ENCODE measurements around the gene ADGRG4. TPM values are rescaled to one million over a fixed set of nuclear protein-coding genes. Genes with fewer than 3 reads are reported as not detected.

ADGRG4 gene
- total and polyA plus RNA-seq, 2 of the 8 experiments (the other 6 are each of a cell fraction or from before 2014, with no cell fraction given) = not detected

- no peak overlapping the region for H2BK5ac ChIP-seq (ENCODE audit: low read depth, low read length)
- H3K56ac ChIP-seq (replicated peaks; ENCODE audit: insufficient read length, low read depth, low read length) = no peak overlapping the region
- H3K27ac ChIP-seq (ENCODE audit: low read depth, low read length) = no peak overlapping the region
- no peaks in the 10 kb centered on the region for H3K27me3 ChIP-seq (replicated peaks in 1 of 4; ENCODE audit: control insufficient read depth in 3 of 4, extremely low read depth in 1 of 4, insufficient read depth in 3 of 4, low read length in 3 of 4)
- H2AK5ac ChIP-seq (ENCODE audit: low read depth, low read length) = no peak overlapping the region
- no peak for FAIRE-seq
- H4K8ac ChIP-seq (ENCODE audit: extremely low read depth, insufficient read depth, low read length) = no peak overlapping the region
- no peaks in the 10 kb centered on the region for H3K79me2 ChIP-seq (ENCODE audit: control insufficient read depth in 1 of 2, insufficient read depth in 2 of 2, low read length in 2 of 2)
- no peak overlapping the region for H3K4me2 ChIP-seq (ENCODE audit: insufficient read depth in 1 of 2, low read depth in 2 of 2, low read length in 2 of 2)
- no peaks in the 10 kb centered on the region for H3K23me2 ChIP-seq (ENCODE audit: low read depth, low read length)
- no peaks in the 10 kb centered on the region for H4K20me1 ChIP-seq (replicated peaks in 1 of 2; ENCODE audit: control insufficient read depth in 1 of 2, insufficient read depth in 2 of 2, low read length in 2 of 2)
- no peak overlapping the region for H2AFZ ChIP-seq (ENCODE audit: low read length)
- H2BK120ac ChIP-seq (replicated peaks; ENCODE audit: low read depth, low read length) = no peak overlapping the region
- H2BK15ac ChIP-seq (ENCODE audit: low read length) = no peak overlapping the region
- WGBS, 2 experiments (ENCODE audit: extremely low coverage in 1 of 2, insufficient coverage in 1 of 2, insufficient read length in 1 of 2, insufficient replicate concordance in 2 of 2, low coverage in 1 of 2, low lambda C conversion rate in 2 of 2, missing lambda C conversion rate in 1 of 2) = 85% methylated on average over 2 of the region's 2 CpGs; no CpG with 5 or more reads in 1 of the 2 experiments
- no peak overlapping the region for H2BK12ac ChIP-seq (ENCODE audit: low read depth, low read length)
- H3K23ac ChIP-seq (ENCODE audit: insufficient read length) = no peak overlapping the region
- CTCF ChIA-PET (ENCODE audit: partially characterized antibody) = interaction anchor here (0.6 kb wide), 1 partner anchor 591 kb away, joined by 3 read pairs; no protein-coding TSS in a partner anchor
- no peaks in the 10 kb centered on the region for H3K9me3 ChIP-seq (ENCODE audit: insufficient read depth in 2 of 2, low read depth in 1 of 2, low read length in 1 of 2)
- POLR2A ChIA-PET (ENCODE audit: partially characterized antibody) = no interaction called here
- H3K14ac ChIP-seq (ENCODE audit: insufficient read length) = no peak overlapping the region
- H4K5ac ChIP-seq (ENCODE audit: insufficient read length, low read depth, low read length) = no peak overlapping the region
- DNase-seq (ENCODE audit: low read depth in 1 of 2, low spot score in 2 of 2) = no peak
- no peak overlapping the region for H3K18ac ChIP-seq (ENCODE audit: extremely low read depth, low read length)
- H3K36me3 ChIP-seq (ENCODE audit: control insufficient read depth in 2 of 4, insufficient read depth in 4 of 4, low read length in 3 of 4) = no peaks in the 10 kb centered on the region
- H3K4ac ChIP-seq (replicated peaks; ENCODE audit: insufficient read length, low read depth, low read length) = no peak overlapping the region
- H3K9ac ChIP-seq (replicated peaks in 1 of 4; ENCODE audit: extremely low read depth in 1 of 4, low read depth in 3 of 4, low read length in 3 of 4) = no peak overlapping the region
- no peaks in the 10 kb centered on the region for H3K4me1 ChIP-seq (replicated peaks in 1 of 4; ENCODE audit: control insufficient read depth in 3 of 4, insufficient read depth in 4 of 4, low read length in 3 of 4)
- H3K79me1 ChIP-seq (ENCODE audit: low read depth, low read length) = no peaks in the 10 kb centered on the region
- H4K91ac ChIP-seq (replicated peaks; ENCODE audit: insufficient read length, low read length) = no peak overlapping the region
- no peak overlapping the region for H3K4me3 ChIP-seq (ENCODE audit: extremely low read depth in 1 of 4, insufficient read depth in 2 of 4, low read depth in 3 of 4, low read length in 4 of 4)
- H2BK20ac ChIP-seq (ENCODE audit: low read length) = no peak overlapping the region
- TF ChIP-seq ATF2 (IDR thresholded peaks at IDR 0.05; ENCODE audit: low read length) (no peak), TAF7 (optimal IDR thresholded peaks at IDR 0.05; ENCODE audit: borderline replicate concordance, low read depth, low read length) (no peak), ZNF274 (IDR thresholded peaks at IDR 0.05; ENCODE audit: borderline replicate concordance, extremely low read depth, low read length) (no peak), RAD21 (IDR thresholded peaks at IDR 0.05 in 1 of 2, conservative IDR thresholded peaks at IDR 0.05 in 1 of 2; ENCODE audit: low read depth in 2 of 2, low read length in 2 of 2) (no peak), POLR2A (IDR thresholded peaks at IDR 0.05; ENCODE audit: control extremely low read depth in 1 of 2, low read depth in 2 of 2, low read length in 2 of 2) (no peak), USF2 (IDR thresholded peaks at IDR 0.05; ENCODE audit: low read length) (no peak), SP1 (IDR thresholded peaks at IDR 0.05; ENCODE audit: low read depth, low read length) (no peak), EZH2 (IDR thresholded peaks at IDR 0.05; ENCODE audit: low read depth, low read length, severe bottlenecking) (no peak), GTF2F1 (IDR thresholded peaks at IDR 0.05; ENCODE audit: borderline replicate concordance, low read depth, low read length) (no peak)
Measured at GRCh38 chrX:136346506-136346905, 45.7 kb downstream of the ADGRG4 start.
